Gastroesophageal sphincter (tissue), 4 donors: Measurements from ENCODE around the gene DMD. TPM values are rescaled to one million over a fixed set of nuclear protein-coding genes. Genes with fewer than 3 reads are reported as not detected.

Experiments used
- ATAC-seq: fragments of 150-250 bp; one replicate; pipeline ENCODE4 v1.9.1; 2016; ENCODE audit warnings: mild to moderate bottlenecking, moderate library complexity
- H3K27ac ChIP-seq, 4 donors: fragments of 200-600 bp; sonication (generic) in 3 of 4; 1 replicate in 3 of 4; 2 replicates in 1 of 4; pipeline ENCODE4 v1.5.1; 2016 to 2019
- H3K27me3 ChIP-seq: fragments of 200-600 bp; sonication (generic); one replicate; pipeline ENCODE4 v1.5.1; 2019
- H3K36me3 ChIP-seq, 2 donors: fragments of 200-600 bp; sonication (generic); one replicate each; pipeline ENCODE4 v1.5.1; 2019; ENCODE audit warnings: control low read depth in 1 of 2
- H3K4me1 ChIP-seq, 3 donors: fragments of 200-600 bp; sonication (generic); 1 replicate in 2 of 3; 2 replicates in 1 of 3; pipeline ENCODE4 v1.5.1; 2016 to 2019; ENCODE audit warnings: control low read depth in 2 of 3
- H3K4me3 ChIP-seq, 2 donors: fragments of 200-600 bp; sonication (generic); one replicate each; pipeline ENCODE4 v1.5.1; 2019; ENCODE audit warnings: mild to moderate bottlenecking in 1 of 2, moderate library complexity in 1 of 2
- H3K9me3 ChIP-seq, 3 donors: fragments of 200-600 bp; sonication (generic); one replicate each; pipeline ENCODE4 v1.5.1; 2017 to 2019; ENCODE audit warnings: control low read depth in 2 of 3
- CTCF ChIP-seq, 4 experiments: fragments of 200-600 bp in 2 of 4; fragments of 450-650 bp in 2 of 4; sonication (generic) in 1 of 4; IDR thresholded peaks; one replicate each; pipeline ENCODE4 v1.5.1; 2017 to 2019; ENCODE audit warnings: antibody characterized with exemption in 4 of 4, mild to moderate bottlenecking in 2 of 4, moderate library complexity in 2 of 4
- EP300 ChIP-seq: sonication (generic); formaldehyde crosslinking; IDR thresholded peaks from one replicate; pipeline ENCODE4 v1.6.1; 2017; ENCODE audit warnings: antibody characterized with exemption, mild to moderate bottlenecking
- POLR2A ChIP-seq, 2 donors: fragments of 450-650 bp; IDR thresholded peaks; one replicate each; pipeline ENCODE4 v1.6.1; 2017; ENCODE audit warnings: antibody characterized with exemption in 2 of 2, mild to moderate bottlenecking in 2 of 2, moderate library complexity in 1 of 2
- POLR2AphosphoS5 ChIP-seq: sonication (generic); formaldehyde crosslinking; IDR thresholded peaks from one replicate; pipeline ENCODE4 v1.6.1; 2017; ENCODE audit warnings: antibody characterized with exemption
- WGBS, 2 donors: methylation state at CpG; one replicate each; pipeline ENCODE4 v1.1.5; 2018; ENCODE audit warnings: low coverage in 1 of 2; 5-methylcytosine and 5-hydroxymethylcytosine counted together
- total RNA-seq, 4 donors: library from RNA; depleted of rRNA; stranded (reverse); fragments of >200 nt; gene quantifications; one replicate each; pipeline ENCODE4 v1.1.0, GENCODE V29; 2016

Gene DMD
- total RNA-seq, 4 donors from 2014 or later: 111 to 225 (median 183) TPM

- 28 to 39% methylated on average over 2 to 4 of the region's 4 CpGs for WGBS, 2 donors
- H3K9me3 ChIP-seq: no peaks in the 10 kb centered on the region
- no peaks in the 10 kb centered on the region for H3K27me3 ChIP-seq
- no peak overlapping the region for H3K4me3 ChIP-seq
- H3K36me3 ChIP-seq: no peaks in the 10 kb centered on the region
- ATAC-seq: no peak
- H3K4me1 ChIP-seq: peaks cover 0 to 8% (median 0%) of the 10 kb centered on the region in 3 donors
- H3K27ac ChIP-seq: no peak overlapping the region
- TF ChIP-seq CTCF (IDR thresholded peaks at IDR 0.05) (no peak), POLR2A (IDR thresholded peaks at IDR 0.05) (no peak), POLR2AphosphoS5 (no peak), EP300 (no peak)
These were observed 2094.1 kb downstream of the DMD start for GRCh38 chrX:31117266-31117665.

DNA sequence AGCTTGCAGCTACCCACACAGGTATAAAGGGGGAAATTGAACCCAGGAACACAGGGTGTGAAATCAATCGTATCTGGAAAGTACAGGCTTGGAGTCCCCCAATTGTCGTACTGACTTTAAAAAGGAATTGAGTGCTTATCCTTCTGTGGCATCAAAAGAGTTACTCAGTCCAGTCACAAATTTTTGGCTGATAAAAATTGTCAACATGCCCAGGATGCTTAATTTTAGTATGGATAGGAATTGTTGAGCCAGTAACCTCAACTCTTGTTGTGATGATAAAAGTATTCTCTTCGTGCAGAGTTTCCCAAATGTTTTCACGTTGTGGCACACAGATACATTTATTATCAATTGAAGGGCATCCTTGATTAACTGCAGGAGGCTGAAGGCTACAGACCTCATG, 2096.0 kb downstream of the DMD start:
- Histone ChIP-seq H3K27me3 (no peaks in the 10 kb centered on the region), H3K4me1 (peaks cover 0 to 8% (median 0%) of the 10 kb centered on the region in 3 donors), H3K9me3 (no peaks in the 10 kb centered on the region), H3K36me3 (no peaks in the 10 kb centered on the region), H3K27ac (no peak overlapping the region), H3K4me3 (no peak overlapping the region)
- 29 to 50% methylated on average over 1 of the region's 4 CpGs for WGBS, 2 donors
- TF ChIP-seq POLR2AphosphoS5 (no peak), EP300 (no peak), CTCF (IDR thresholded peaks at IDR 0.05) (no peak), POLR2A (IDR thresholded peaks at IDR 0.05) (no peak)
- no peak for ATAC-seq

DNA sequence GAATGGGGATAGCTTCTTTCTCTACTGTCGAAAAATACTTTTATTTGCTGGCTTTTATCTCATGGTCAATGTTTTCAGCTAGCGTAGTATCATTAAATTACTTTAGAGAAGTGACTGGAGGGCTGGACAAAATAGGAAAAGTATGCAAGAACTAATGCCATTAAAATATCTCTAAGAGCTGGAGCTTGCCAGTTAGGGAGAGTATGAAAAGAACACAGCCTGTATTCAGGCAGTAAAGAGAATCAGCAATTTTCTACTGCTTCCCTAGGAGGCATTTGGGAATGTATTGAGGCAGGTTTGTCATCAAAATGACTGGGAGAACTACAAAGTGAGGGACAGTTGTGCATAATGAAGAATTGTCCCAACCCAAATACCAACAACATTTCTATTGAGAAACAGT, 2096.5 kb downstream of the DMD start:
- 37 to 46% methylated on average over 2 of the region's 2 CpGs for WGBS, 2 donors
- no peak overlapping the region for H3K4me3 ChIP-seq
- H3K4me1 ChIP-seq: peaks cover 0 to 8% (median 0%) of the 10 kb centered on the region in 3 donors
- H3K27ac ChIP-seq: no peak overlapping the region
- H3K9me3 ChIP-seq: no peaks in the 10 kb centered on the region
- no peak for ATAC-seq
- H3K36me3 ChIP-seq: no peaks in the 10 kb centered on the region
- TF ChIP-seq CTCF (IDR thresholded peaks at IDR 0.05) (no peak), POLR2A (IDR thresholded peaks at IDR 0.05) (no peak)
- no peaks in the 10 kb centered on the region for H3K27me3 ChIP-seq

DNA sequence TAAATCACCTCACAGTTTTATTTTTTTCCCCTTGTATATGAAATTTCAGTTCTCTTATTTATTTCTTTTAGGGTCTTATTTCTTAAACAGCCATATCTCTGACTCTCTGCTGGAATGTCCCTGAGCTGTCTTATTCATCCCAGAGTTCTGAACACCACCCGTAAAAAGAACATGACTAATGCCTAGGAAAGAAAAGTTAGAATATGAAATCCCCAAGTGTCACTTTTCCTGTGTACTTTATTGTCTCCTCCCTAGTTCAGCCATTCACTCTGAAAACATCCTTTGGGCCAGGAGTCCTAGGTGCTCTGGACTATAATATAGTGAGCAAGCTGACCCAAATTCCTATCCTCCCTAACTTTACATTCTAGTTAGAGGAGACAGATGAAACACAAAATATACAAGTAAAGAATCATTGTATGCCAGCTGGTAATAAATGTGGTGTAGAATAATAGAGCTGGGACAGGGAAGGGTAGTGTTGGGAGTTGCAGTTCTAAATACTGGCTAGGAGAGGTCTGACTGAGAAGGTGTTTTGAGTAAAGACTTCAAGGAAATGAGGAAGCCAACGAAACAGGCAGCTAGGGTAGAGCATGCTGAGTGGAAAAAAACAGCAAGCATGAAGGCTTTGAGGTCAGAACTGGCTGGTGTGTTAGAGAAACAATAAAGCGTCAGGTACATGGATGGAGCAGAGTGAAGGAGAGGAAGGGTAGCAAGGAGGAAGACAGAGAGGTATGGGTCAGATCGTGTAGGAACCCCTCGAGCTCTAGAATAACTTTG, 2098.9 kb downstream of the DMD start:
- WGBS, 2 donors: 70 to 81% methylated on average over 4 to 5 of the region's 5 CpGs
- Histone ChIP-seq H3K4me1 (peaks cover 0 to 8% (median 0%) of the 10 kb centered on the region in 3 donors), H3K27ac (no peak overlapping the region), H3K27me3 (no peaks in the 10 kb centered on the region), H3K9me3 (no peaks in the 10 kb centered on the region), H3K36me3 (no peaks in the 10 kb centered on the region), H3K4me3 (no peak overlapping the region)
- no peak for TF ChIP-seq EP300
- TF ChIP-seq POLR2A (IDR thresholded peaks at IDR 0.05): no peak
- TF ChIP-seq POLR2AphosphoS5: no peak
- TF ChIP-seq CTCF (IDR thresholded peaks at IDR 0.05): no peak
- no peak for ATAC-seq

GRCh38 chrX:31110657-31111056, 2100.7 kb downstream of the DMD start:
- Histone ChIP-seq H3K9me3 (no peaks in the 10 kb centered on the region), H3K27me3 (no peaks in the 10 kb centered on the region), H3K27ac (no peak overlapping the region), H3K4me1 (peaks cover 0 to 8% (median 0%) of the 10 kb centered on the region in 3 donors), H3K4me3 (no peak overlapping the region), H3K36me3 (no peaks in the 10 kb centered on the region)
- 82 to 91% methylated on average over 6 of the region's 6 CpGs for WGBS, 2 donors
- ATAC-seq: no peak
- no peak for TF ChIP-seq POLR2AphosphoS5
- no peak for TF ChIP-seq CTCF (IDR thresholded peaks at IDR 0.05)
- no peak for TF ChIP-seq POLR2A (IDR thresholded peaks at IDR 0.05)
- TF ChIP-seq EP300: no peak
